ENCODE data around the gene DPYSL3.

DNA sequence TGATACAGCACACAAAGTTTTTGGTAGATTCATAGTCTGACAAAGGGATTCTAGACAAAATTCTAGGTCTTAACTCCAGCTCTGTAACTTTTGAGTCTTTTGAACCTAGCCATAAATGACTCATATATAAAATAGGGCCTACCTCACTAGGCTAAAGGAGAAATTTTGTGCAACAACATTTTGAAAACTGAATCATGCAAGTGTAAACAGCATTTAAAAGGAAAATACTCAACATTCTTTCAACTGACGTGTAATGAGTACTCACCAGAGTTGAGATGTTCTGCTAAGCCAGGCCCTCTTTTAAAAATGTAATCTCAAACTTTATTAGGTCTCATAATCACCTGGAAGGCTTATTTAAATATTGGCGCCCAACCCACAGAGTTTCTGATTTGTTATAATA, 161.8 kb downstream of the DPYSL3 start:
- TF ChIP-seq, protein P1, sequence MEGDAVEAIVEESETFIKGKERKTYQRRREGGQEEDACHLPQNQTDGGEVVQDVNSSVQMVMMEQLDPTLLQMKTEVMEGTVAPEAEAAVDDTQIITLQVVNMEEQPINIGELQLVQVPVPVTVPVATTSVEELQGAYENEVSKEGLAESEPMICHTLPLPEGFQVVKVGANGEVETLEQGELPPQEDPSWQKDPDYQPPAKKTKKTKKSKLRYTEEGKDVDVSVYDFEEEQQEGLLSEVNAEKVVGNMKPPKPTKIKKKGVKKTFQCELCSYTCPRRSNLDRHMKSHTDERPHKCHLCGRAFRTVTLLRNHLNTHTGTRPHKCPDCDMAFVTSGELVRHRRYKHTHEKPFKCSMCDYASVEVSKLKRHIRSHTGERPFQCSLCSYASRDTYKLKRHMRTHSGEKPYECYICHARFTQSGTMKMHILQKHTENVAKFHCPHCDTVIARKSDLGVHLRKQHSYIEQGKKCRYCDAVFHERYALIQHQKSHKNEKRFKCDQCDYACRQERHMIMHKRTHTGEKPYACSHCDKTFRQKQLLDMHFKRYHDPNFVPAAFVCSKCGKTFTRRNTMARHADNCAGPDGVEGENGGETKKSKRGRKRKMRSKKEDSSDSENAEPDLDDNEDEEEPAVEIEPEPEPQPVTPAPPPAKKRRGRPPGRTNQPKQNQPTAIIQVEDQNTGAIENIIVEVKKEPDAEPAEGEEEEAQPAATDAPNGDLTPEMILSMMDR (IDR thresholded peaks at IDR 0.05 in 2 of 3, conservative IDR thresholded peaks at IDR 0.05 in 1 of 3; ENCODE audit: borderline replicate concordance in 1 of 3, insufficient read depth in 1 of 3, low read depth in 2 of 3, low read length in 2 of 3): no peak
- no peak for TF ChIP-seq POLR2A (IDR thresholded peaks at IDR 0.05; ENCODE audit: borderline replicate concordance, extremely low read depth, insufficient read depth, insufficient read length)
- TF ChIP-seq, protein P2, sequence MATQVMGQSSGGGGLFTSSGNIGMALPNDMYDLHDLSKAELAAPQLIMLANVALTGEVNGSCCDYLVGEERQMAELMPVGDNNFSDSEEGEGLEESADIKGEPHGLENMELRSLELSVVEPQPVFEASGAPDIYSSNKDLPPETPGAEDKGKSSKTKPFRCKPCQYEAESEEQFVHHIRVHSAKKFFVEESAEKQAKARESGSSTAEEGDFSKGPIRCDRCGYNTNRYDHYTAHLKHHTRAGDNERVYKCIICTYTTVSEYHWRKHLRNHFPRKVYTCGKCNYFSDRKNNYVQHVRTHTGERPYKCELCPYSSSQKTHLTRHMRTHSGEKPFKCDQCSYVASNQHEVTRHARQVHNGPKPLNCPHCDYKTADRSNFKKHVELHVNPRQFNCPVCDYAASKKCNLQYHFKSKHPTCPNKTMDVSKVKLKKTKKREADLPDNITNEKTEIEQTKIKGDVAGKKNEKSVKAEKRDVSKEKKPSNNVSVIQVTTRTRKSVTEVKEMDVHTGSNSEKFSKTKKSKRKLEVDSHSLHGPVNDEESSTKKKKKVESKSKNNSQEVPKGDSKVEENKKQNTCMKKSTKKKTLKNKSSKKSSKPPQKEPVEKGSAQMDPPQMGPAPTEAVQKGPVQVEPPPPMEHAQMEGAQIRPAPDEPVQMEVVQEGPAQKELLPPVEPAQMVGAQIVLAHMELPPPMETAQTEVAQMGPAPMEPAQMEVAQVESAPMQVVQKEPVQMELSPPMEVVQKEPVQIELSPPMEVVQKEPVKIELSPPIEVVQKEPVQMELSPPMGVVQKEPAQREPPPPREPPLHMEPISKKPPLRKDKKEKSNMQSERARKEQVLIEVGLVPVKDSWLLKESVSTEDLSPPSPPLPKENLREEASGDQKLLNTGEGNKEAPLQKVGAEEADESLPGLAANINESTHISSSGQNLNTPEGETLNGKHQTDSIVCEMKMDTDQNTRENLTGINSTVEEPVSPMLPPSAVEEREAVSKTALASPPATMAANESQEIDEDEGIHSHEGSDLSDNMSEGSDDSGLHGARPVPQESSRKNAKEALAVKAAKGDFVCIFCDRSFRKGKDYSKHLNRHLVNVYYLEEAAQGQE (IDR thresholded peaks at IDR 0.05; ENCODE audit: low read depth): no peak
- no peak for TF ChIP-seq EZH2 (IDR thresholded peaks at IDR 0.05)
- no peak for TF ChIP-seq EZH2phosphoT487 (IDR thresholded peaks at IDR 0.05; ENCODE audit: borderline replicate concordance)
- no peak for TF ChIP-seq ZNF274 (IDR thresholded peaks at IDR 0.05; ENCODE audit: low read depth, low read length)
- TF ChIP-seq YY1 (IDR thresholded peaks at IDR 0.05; ENCODE audit: extremely low read depth, insufficient replicate concordance, low read depth, low read length): no peak
- no peak for TF ChIP-seq SP1 (IDR thresholded peaks at IDR 0.05; ENCODE audit: low read depth)
- TF ChIP-seq POLR2AphosphoS5 (IDR thresholded peaks at IDR 0.05; ENCODE audit: low read depth, low read length): no peak
- TF ChIP-seq SRF (IDR thresholded peaks at IDR 0.05; ENCODE audit: low read depth): no peak
- TF ChIP-seq, protein P3, sequence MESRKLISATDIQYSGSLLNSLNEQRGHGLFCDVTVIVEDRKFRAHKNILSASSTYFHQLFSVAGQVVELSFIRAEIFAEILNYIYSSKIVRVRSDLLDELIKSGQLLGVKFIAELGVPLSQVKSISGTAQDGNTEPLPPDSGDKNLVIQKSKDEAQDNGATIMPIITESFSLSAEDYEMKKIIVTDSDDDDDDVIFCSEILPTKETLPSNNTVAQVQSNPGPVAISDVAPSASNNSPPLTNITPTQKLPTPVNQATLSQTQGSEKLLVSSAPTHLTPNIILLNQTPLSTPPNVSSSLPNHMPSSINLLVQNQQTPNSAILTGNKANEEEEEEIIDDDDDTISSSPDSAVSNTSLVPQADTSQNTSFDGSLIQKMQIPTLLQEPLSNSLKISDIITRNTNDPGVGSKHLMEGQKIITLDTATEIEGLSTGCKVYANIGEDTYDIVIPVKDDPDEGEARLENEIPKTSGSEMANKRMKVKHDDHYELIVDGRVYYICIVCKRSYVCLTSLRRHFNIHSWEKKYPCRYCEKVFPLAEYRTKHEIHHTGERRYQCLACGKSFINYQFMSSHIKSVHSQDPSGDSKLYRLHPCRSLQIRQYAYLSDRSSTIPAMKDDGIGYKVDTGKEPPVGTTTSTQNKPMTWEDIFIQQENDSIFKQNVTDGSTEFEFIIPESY (IDR thresholded peaks at IDR 0.05; ENCODE audit: extremely low read depth, insufficient replicate concordance, low read length): no peak
- TF ChIP-seq, protein P4, sequence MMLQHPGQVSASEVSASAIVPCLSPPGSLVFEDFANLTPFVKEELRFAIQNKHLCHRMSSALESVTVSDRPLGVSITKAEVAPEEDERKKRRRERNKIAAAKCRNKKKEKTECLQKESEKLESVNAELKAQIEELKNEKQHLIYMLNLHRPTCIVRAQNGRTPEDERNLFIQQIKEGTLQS (IDR thresholded peaks at IDR 0.05): no peak
- TF ChIP-seq ZFX (IDR thresholded peaks at IDR 0.05): no peak
- TF ChIP-seq JUND (IDR thresholded peaks at IDR 0.05): no peak
